HepG2 (cell line): Measurements from ENCODE around the gene PA2G4. TPM values are rescaled to one million over a fixed set of nuclear protein-coding genes. Genes with fewer than 3 reads are reported as not detected.
A peak's percentile ranks its signal among the peaks of the same experiment; 100 is the strongest.

Source experiments
- ATF7 ChIP-seq, 2 experiments: fragments of 450-650 bp in 1 of 2; sonication (generic) in 1 of 2; formaldehyde crosslinking in 1 of 2; IDR thresholded peaks; 2 replicates each; pipeline versions ENCODE4 v1.4.0 to v1.6.1; 2016 to 2020; ENCODE audit warnings: antibody characterized with exemption in 1 of 2, mild to moderate bottlenecking in 1 of 2, missing genetic modification reagents in 1 of 2
- DPF2 ChIP-seq: sonication (generic); formaldehyde crosslinking; IDR thresholded peaks from 2 replicates; pipeline ENCODE4 v1.4.0; 2020; ENCODE audit warnings: mild to moderate bottlenecking, low read depth, missing genetic modification reagents, borderline replicate concordance
- GPN1 ChIP-seq: sonication (generic); formaldehyde crosslinking; IDR thresholded peaks from 2 replicates; pipeline ENCODE4 v1.5.1; 2020; ENCODE audit warnings: missing genetic modification reagents, borderline replicate concordance
- HMG20A ChIP-seq: IDR thresholded peaks from 2 replicates; pipeline ENCODE4 v1.6.1; 2016; ENCODE audit warnings: borderline replicate concordance
- KLF6 ChIP-seq: IDR thresholded peaks from 2 replicates; pipeline ENCODE4 v1.8.0; 2016; ENCODE audit warnings: missing biosample characterization, missing genetic modification reagents
- SOX5 ChIP-seq: IDR thresholded peaks from 2 replicates; pipeline ENCODE4 v1.6.1; 2016; ENCODE audit warnings: borderline replicate concordance
- ZNF878 ChIP-seq: sonication (generic); formaldehyde crosslinking; IDR thresholded peaks from 2 replicates; pipeline ENCODE4 v1.8.1; 2023; ENCODE audit warnings: mild to moderate bottlenecking, missing genetic modification reagents, moderate library complexity
- polyA plus RNA-seq, 8 experiments: library from polyadenylated mRNA; depleted of rRNA in 3 of 8; stranded (reverse) in 7 of 8; unstranded in 1 of 8; fragments of >200 nt; fragmentation: Illumina TruSeq in 4 of 8; extraction: Trizol in 4 of 8; gene quantifications; 2 replicates each; pipeline versions ENCODE4 v1.2.1 to v1.2.3, GENCODE V29; 2011 to 2016; ENCODE audit warnings: low read depth in 4 of 8, missing spikeins in 1 of 8, mixed read lengths in 1 of 8; ENCODE audit not compliant: insufficient read depth in 1 of 8
- total RNA-seq, 5 experiments: library from RNA; depleted of rRNA; stranded (reverse); fragments of >200 nt; fragmentation: Illumina TruSeq; extraction: Trizol; gene quantifications; 2 replicates each; pipeline ENCODE4 v1.2.3, GENCODE V29; 2016; ENCODE audit warnings: low read depth in 1 of 5
- TF ChIP-seq, protein P1 (sequence below): sonication (generic); formaldehyde crosslinking; IDR thresholded peaks from 2 replicates; pipeline ENCODE4 v1.4.0; 2020; ENCODE audit warnings: missing genetic modification reagents, borderline replicate concordance
- TF ChIP-seq, protein P2 (sequence below): sonication (generic); formaldehyde crosslinking; IDR thresholded peaks from 2 replicates; pipeline ENCODE4 v1.5.1; 2020; ENCODE audit warnings: missing genetic modification reagents, mild to moderate bottlenecking, borderline replicate concordance
- TF ChIP-seq, protein P3 (sequence below): sonication (generic); formaldehyde crosslinking; IDR thresholded peaks from 2 replicates; pipeline ENCODE4 v1.8.0; 2022; ENCODE audit warnings: mild to moderate bottlenecking, missing genetic modification reagents, moderate library complexity
- TF ChIP-seq, protein P4 (sequence below), 2 experiments: fragments of 450-650 bp in 1 of 2; sonication (generic) in 1 of 2; formaldehyde crosslinking; IDR thresholded peaks; 2 replicates each; pipeline versions ENCODE4 v1.5.0 to v1.8.0; 2020 to 2022; ENCODE audit warnings: mild to moderate bottlenecking in 1 of 2, missing genetic modification reagents in 1 of 2
- TF ChIP-seq, protein P5 (sequence below): sonication (generic); formaldehyde crosslinking; IDR thresholded peaks from 2 replicates; pipeline ENCODE4 v1.4.0; 2020; ENCODE audit warnings: missing genetic modification reagents, borderline replicate concordance
- TF ChIP-seq, protein P6 (sequence below): sonication (generic); formaldehyde crosslinking; IDR thresholded peaks from 2 replicates; pipeline ENCODE4 v1.5.1; 2020; ENCODE audit warnings: mild to moderate bottlenecking, missing genetic modification reagents, borderline replicate concordance

Gene PA2G4
- total and polyA plus RNA-seq, 2 of the 13 experiments (the other 11 are each of a cell fraction or from before 2014, with no cell fraction given), result 147 to 240 TPM

DNA sequence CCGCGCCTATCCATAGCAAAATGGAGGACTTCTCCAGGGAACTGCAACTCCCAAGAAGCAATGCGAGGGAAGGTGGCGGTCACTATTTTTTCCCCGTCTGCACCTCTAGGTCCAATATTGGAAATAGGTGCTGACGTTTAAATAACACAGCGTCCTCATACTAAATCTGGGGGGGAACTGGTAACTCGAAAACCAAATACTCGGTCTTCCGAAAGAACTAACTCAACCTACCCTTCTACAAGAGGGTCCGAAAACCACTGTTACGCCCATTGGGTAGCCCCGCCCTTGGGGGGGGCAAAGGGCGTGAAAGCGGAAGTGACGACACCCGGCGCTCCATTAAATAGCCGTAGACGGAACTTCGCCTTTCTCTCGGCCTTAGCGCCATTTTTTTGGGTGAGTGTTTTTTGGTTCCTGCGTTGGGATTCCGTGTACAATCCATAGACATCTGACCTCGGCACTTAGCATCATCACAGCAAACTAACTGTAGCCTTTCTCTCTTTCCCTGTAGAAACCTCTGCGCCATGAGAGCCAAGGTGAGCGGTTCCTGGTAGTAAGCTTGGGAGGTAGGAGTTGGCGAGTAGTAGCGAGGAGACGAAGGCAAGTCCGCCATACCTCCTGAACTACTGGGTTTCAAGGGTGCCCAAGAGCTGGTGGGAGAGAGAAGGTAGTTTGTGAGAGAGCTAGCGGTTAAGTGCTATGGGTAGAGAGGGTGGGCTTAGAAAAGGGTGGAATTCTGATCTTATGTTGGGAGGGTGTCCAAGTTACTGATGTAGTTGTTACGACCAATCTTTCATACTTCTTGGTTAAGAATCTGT lies 12.1 kb downstream of the PA2G4 start, which contains the start of gene RPL41 (continued):
- TF ChIP-seq, protein P1, sequence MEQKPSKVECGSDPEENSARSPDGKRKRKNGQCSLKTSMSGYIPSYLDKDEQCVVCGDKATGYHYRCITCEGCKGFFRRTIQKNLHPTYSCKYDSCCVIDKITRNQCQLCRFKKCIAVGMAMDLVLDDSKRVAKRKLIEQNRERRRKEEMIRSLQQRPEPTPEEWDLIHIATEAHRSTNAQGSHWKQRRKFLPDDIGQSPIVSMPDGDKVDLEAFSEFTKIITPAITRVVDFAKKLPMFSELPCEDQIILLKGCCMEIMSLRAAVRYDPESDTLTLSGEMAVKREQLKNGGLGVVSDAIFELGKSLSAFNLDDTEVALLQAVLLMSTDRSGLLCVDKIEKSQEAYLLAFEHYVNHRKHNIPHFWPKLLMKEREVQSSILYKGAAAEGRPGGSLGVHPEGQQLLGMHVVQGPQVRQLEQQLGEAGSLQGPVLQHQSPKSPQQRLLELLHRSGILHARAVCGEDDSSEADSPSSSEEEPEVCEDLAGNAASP (CRISPR knock-in tag), result peak; percentile 53; the same call in 1 of the 2 replicates
- TF ChIP-seq, protein P2, sequence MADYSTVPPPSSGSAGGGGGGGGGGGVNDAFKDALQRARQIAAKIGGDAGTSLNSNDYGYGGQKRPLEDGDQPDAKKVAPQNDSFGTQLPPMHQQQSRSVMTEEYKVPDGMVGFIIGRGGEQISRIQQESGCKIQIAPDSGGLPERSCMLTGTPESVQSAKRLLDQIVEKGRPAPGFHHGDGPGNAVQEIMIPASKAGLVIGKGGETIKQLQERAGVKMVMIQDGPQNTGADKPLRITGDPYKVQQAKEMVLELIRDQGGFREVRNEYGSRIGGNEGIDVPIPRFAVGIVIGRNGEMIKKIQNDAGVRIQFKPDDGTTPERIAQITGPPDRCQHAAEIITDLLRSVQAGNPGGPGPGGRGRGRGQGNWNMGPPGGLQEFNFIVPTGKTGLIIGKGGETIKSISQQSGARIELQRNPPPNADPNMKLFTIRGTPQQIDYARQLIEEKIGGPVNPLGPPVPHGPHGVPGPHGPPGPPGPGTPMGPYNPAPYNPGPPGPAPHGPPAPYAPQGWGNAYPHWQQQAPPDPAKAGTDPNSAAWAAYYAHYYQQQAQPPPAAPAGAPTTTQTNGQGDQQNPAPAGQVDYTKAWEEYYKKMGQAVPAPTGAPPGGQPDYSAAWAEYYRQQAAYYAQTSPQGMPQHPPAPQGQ (CRISPR knock-in tag), result no peak
- TF ChIP-seq HMG20A (CRISPR knock-in tag) (no peak), DPF2 (CRISPR knock-in tag) (no peak), SOX5 (no peak), ATF7 (IDR thresholded peaks at IDR 0.05) (no peak), ATF7 (CRISPR knock-in tag; IDR thresholded peaks at IDR 0.05) (peak; percentile 71; the same call in 1 of the 2 replicates), ZNF878 (peak; percentile 6; the same call in 1 of the 2 replicates), GPN1 (CRISPR knock-in tag) (no peak), KLF6 (peak; percentile 92)
- TF ChIP-seq, protein P3, sequence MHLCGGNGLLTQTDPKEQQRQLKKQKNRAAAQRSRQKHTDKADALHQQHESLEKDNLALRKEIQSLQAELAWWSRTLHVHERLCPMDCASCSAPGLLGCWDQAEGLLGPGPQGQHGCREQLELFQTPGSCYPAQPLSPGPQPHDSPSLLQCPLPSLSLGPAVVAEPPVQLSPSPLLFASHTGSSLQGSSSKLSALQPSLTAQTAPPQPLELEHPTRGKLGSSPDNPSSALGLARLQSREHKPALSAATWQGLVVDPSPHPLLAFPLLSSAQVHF, result no peak
- TF ChIP-seq, protein P4, sequence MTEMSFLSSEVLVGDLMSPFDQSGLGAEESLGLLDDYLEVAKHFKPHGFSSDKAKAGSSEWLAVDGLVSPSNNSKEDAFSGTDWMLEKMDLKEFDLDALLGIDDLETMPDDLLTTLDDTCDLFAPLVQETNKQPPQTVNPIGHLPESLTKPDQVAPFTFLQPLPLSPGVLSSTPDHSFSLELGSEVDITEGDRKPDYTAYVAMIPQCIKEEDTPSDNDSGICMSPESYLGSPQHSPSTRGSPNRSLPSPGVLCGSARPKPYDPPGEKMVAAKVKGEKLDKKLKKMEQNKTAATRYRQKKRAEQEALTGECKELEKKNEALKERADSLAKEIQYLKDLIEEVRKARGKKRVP (CRISPR knock-in tag; IDR thresholded peaks at IDR 0.05), result no peak
- TF ChIP-seq, protein P5, sequence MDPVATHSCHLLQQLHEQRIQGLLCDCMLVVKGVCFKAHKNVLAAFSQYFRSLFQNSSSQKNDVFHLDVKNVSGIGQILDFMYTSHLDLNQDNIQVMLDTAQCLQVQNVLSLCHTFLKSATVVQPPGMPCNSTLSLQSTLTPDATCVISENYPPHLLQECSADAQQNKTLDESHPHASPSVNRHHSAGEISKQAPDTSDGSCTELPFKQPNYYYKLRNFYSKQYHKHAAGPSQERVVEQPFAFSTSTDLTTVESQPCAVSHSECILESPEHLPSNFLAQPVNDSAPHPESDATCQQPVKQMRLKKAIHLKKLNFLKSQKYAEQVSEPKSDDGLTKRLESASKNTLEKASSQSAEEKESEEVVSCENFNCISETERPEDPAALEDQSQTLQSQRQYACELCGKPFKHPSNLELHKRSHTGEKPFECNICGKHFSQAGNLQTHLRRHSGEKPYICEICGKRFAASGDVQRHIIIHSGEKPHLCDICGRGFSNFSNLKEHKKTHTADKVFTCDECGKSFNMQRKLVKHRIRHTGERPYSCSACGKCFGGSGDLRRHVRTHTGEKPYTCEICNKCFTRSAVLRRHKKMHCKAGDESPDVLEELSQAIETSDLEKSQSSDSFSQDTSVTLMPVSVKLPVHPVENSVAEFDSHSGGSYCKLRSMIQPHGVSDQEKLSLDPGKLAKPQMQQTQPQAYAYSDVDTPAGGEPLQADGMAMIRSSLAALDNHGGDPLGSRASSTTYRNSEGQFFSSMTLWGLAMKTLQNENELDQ (CRISPR knock-in tag), result peak; percentile 56; the same call in 1 of the 2 replicates
- TF ChIP-seq, protein P6, sequence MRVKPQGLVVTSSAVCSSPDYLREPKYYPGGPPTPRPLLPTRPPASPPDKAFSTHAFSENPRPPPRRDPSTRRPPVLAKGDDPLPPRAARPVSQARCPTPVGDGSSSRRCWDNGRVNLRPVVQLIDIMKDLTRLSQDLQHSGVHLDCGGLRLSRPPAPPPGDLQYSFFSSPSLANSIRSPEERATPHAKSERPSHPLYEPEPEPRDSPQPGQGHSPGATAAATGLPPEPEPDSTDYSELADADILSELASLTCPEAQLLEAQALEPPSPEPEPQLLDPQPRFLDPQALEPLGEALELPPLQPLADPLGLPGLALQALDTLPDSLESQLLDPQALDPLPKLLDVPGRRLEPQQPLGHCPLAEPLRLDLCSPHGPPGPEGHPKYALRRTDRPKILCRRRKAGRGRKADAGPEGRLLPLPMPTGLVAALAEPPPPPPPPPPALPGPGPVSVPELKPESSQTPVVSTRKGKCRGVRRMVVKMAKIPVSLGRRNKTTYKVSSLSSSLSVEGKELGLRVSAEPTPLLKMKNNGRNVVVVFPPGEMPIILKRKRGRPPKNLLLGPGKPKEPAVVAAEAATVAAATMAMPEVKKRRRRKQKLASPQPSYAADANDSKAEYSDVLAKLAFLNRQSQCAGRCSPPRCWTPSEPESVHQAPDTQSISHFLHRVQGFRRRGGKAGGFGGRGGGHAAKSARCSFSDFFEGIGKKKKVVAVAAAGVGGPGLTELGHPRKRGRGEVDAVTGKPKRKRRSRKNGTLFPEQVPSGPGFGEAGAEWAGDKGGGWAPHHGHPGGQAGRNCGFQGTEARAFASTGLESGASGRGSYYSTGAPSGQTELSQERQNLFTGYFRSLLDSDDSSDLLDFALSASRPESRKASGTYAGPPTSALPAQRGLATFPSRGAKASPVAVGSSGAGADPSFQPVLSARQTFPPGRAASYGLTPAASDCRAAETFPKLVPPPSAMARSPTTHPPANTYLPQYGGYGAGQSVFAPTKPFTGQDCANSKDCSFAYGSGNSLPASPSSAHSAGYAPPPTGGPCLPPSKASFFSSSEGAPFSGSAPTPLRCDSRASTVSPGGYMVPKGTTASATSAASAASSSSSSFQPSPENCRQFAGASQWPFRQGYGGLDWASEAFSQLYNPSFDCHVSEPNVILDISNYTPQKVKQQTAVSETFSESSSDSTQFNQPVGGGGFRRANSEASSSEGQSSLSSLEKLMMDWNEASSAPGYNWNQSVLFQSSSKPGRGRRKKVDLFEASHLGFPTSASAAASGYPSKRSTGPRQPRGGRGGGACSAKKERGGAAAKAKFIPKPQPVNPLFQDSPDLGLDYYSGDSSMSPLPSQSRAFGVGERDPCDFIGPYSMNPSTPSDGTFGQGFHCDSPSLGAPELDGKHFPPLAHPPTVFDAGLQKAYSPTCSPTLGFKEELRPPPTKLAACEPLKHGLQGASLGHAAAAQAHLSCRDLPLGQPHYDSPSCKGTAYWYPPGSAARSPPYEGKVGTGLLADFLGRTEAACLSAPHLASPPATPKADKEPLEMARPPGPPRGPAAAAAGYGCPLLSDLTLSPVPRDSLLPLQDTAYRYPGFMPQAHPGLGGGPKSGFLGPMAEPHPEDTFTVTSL, result no peak
